ES-I3 (cell line): Measurements from ENCODE around the gene WBP2NL.
"Not testable (repeated sequence)": the region's sequence is repeated elsewhere in the genome, so short reads cannot be mapped to it uniquely, and the experiment has no call there.

Source experiments
- H3K36me3 ChIP-seq: 2 replicates; pipeline ENCODE4 v1.6.1; 2013; ENCODE audit warnings: mild to moderate bottlenecking, low read length, control low read depth, moderate library complexity; ENCODE audit not compliant: insufficient read depth
- H3K4me1 ChIP-seq: 2 replicates; pipeline ENCODE4 v1.6.1; 2013; ENCODE audit warnings: mild to moderate bottlenecking, control low read depth, low read length; ENCODE audit not compliant: insufficient read depth
- H3K9ac ChIP-seq: 2 replicates; pipeline ENCODE4 v1.6.1; 2013; ENCODE audit warnings: low read depth, mild to moderate bottlenecking, low read length, moderate library complexity
- H3K9me3 ChIP-seq: 2 replicates; pipeline ENCODE4 v1.6.1; 2013; ENCODE audit warnings: mild to moderate bottlenecking, low read length, moderate library complexity; ENCODE audit not compliant: control insufficient read depth, insufficient read depth

The WBP2NL gene

GRCh38 chr22:41998361-41999261, at the start of gene WBP2NL:
Gene WBP2NL, plus strand, starts transcription at chr22:41998788. Its CDS starts 31 bp downstream, at chr22:41998819.
- peak within 1 kb of the TSS; percentile 49; the same call in 1 of the 2 replicates for H3K9ac ChIP-seq
- no peaks in the 10 kb centered on the region for H3K4me1 ChIP-seq
- peaks cover 6% of the 10 kb centered on the region; the same call in 1 of the 2 replicates for H3K36me3 ChIP-seq
- no peaks in the 10 kb centered on the region for H3K9me3 ChIP-seq

DNA sequence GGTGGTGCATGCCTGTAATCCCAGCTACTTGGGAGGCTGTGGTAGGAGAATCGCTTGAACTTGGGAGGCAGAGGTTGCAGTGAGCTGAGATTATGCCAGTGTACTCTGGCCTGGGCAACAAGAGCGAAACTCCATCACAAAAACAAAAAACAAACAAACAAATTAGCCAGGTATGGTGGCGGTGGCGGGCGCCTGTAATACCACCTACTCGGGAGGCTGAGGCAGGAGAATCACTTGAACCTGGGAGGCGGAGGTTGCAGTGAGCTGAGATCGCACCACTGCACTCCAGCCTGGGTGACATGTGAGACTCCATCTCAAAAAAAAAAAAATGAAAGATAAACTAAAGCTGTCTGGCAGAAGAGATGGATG, 49.7 kb upstream of the WBP2NL start:
- H3K9ac ChIP-seq, H3K36me3 ChIP-seq, H3K9me3 ChIP-seq, H3K4me1 ChIP-seq: not testable (repeated sequence)

DNA sequence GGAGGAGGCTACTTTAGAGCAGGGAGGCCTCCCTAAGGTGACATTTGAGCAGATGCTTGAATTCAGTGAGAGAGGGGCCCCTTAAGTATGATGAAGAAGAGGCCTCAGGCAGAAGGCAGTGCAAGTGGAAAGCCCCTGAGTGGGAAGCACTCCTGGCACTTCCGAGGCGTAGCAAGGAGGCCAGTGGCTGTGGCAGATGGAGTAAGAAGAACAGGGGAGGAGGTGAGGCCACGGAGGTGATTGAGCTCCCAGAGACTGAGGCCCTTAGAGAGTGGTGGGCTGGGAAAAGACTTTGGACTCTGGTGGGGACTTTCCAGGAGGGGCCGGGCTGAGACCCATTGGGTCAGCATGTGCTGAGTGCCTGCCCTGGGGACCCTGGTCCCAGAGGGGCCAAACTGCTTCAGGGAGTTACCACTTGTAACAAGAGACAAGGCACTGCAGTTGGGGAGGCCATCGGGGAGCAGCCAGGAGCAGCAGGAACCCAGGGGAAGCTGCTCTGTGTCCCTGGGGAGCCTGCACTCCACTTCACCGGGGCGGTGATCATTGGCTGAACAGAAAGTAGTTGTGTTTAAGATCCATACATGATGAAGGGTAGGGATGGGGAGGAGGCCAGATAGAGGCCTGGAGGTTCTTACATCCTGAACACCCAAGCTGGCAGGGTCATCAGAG, 49.2 kb upstream of the WBP2NL start:
- no peak overlapping the region for H3K9ac ChIP-seq
- H3K9me3 ChIP-seq: no peaks in the 10 kb centered on the region
- peaks cover 5% of the 10 kb centered on the region; the same call in 1 of the 2 replicates for H3K4me1 ChIP-seq
- peaks cover 3% of the 10 kb centered on the region; the same call in 1 of the 2 replicates for H3K36me3 ChIP-seq

GRCh38 chr22:41951898-41952474, 46.6 kb upstream of the WBP2NL start, which contains the start of gene SMIM45:
Gene SMIM45, plus strand, starts transcription at chr22:41952150.
- 0 out of 2 replicates have a peak within 1 kb of the TSS, but pooled peaks have one; percentile 8 for H3K9ac ChIP-seq
- peaks cover 3% of the 10 kb centered on the region; the same call in 1 of the 2 replicates for H3K4me1 ChIP-seq
- no peaks in the 10 kb centered on the region for H3K36me3 ChIP-seq
- H3K9me3 ChIP-seq: no peaks in the 10 kb centered on the region; the same call in 1 of the 2 replicates

GRCh38 chr22:41952713-41953112, 45.9 kb upstream of the WBP2NL start:
- Histone ChIP-seq H3K4me1 (peaks cover 3% of the 10 kb centered on the region; the same call in 1 of the 2 replicates), H3K9ac (no peak overlapping the region), H3K36me3 (no peaks in the 10 kb centered on the region), H3K9me3 (no peaks in the 10 kb centered on the region; the same call in 1 of the 2 replicates)

GRCh38 chr22:41957941-41958556, 40.5 kb upstream of the WBP2NL start:
- Histone ChIP-seq H3K36me3 (no peaks in the 10 kb centered on the region; the same call in 1 of the 2 replicates), H3K9me3 (no peaks in the 10 kb centered on the region; the same call in 1 of the 2 replicates), H3K9ac (peak overlapping the region; percentile 38; the same call in 1 of the 2 replicates), H3K4me1 (no peaks in the 10 kb centered on the region; the same call in 1 of the 2 replicates)

DNA sequence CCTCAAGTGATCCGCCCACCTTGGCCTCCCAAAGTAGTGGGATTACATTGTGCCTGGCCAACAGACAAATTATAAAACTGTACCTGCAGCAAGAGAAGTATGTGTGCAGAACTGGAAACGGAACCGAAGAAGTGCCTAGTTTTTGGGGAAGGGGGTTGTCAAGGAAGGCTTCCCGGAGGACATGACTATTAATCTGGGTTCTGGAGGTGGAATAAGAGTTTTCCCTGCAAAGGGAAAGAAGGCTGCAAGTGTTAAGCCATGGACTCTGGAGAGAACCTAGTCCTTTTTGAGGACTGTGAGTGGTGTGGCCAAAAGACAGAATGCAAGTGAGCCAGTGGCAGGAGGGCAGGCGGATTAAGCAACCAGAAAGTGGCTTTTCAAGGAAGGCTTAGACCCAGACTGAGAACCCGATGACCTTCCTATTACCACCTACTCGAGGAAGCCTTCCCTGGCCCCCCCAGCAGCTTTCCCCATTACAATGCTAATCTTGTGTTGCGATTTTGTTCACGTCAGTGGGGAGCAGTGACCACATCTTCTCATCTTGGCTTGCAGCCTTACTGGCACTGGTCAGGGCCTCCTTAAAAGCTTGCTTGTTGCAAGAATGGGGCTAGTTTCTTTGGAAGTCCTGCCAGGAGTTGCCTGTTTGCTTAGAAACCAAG, 35.0 kb upstream of the WBP2NL start:
- Histone ChIP-seq H3K36me3 (no peaks in the 10 kb centered on the region), H3K9ac (no peak overlapping the region), H3K4me1 (peaks cover under 1% of the 10 kb centered on the region; the same call in 1 of the 2 replicates), H3K9me3 (no peaks in the 10 kb centered on the region)

GRCh38 chr22:41964112-41964491, 34.5 kb upstream of the WBP2NL start:
- H3K9me3 ChIP-seq: no peaks in the 10 kb centered on the region
- H3K9ac ChIP-seq: no peak overlapping the region
- H3K36me3 ChIP-seq: no peaks in the 10 kb centered on the region
- H3K4me1 ChIP-seq: peaks cover 6% of the 10 kb centered on the region; the same call in 1 of the 2 replicates

GRCh38 chr22:41966225-41966606, 32.4 kb upstream of the WBP2NL start:
- H3K4me1 ChIP-seq: peaks cover 7% of the 10 kb centered on the region; the same call in 1 of the 2 replicates
- H3K9ac ChIP-seq: no peak overlapping the region
- no peaks in the 10 kb centered on the region for H3K9me3 ChIP-seq
- H3K36me3 ChIP-seq: no peaks in the 10 kb centered on the region

GRCh38 chr22:41966607-41967240, 31.9 kb upstream of the WBP2NL start:
- Histone ChIP-seq H3K9me3 (no peaks in the 10 kb centered on the region), H3K36me3 (no peaks in the 10 kb centered on the region), H3K4me1 (peaks cover 7% of the 10 kb centered on the region; the same call in 1 of the 2 replicates), H3K9ac (no peak overlapping the region)

GRCh38 chr22:41968601-41969000, 30.0 kb upstream of the WBP2NL start:
- Histone ChIP-seq H3K9ac (no peak overlapping the region), H3K36me3 (no peaks in the 10 kb centered on the region), H3K4me1 (peaks cover 7% of the 10 kb centered on the region; the same call in 1 of the 2 replicates), H3K9me3 (no peaks in the 10 kb centered on the region)

DNA sequence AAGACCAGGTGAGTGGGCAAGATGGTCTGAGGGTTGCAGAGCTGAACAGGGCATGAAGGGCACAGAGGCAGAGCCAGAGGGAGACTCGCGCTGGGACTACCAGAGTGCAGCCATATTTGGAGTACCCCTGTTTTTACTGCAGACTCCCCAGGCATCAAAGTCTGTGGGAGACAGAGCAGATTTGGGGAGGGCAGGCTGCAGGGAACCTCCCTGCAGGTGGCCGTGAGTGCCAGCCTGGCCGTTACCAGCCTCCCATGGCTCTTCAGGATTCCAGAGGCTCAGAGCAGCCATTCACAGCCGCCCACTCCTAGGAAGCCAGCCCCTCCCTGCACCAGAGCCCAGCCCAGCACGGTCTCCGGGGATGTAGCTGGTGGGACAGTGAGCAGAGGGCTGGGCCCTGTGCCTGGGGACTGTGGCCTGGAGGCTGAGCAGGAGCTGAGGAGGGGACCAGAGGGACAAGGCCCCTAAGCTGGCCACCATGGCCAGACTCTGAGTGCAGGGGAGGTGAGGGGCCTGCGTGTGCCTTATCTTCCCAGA, 29.4 kb upstream of the WBP2NL start, which contains the start of gene SEPTIN3:
TSS of gene SEPTIN3 (plus strand) at position 334 of the 537 bp plus-strand sequence. CDS start 2,050 bp downstream, outside the sequence.
- Histone ChIP-seq H3K36me3 (no peaks in the 10 kb centered on the region), H3K9me3 (no peaks in the 10 kb centered on the region), H3K9ac (no peak within 1 kb of the TSS), H3K4me1 (peaks cover 7% of the 10 kb centered on the region; the same call in 1 of the 2 replicates)

GRCh38 chr22:41970601-41971000, 28.0 kb upstream of the WBP2NL start:
- Histone ChIP-seq H3K4me1 (peaks cover 7% of the 10 kb centered on the region; the same call in 1 of the 2 replicates), H3K9me3 (no peaks in the 10 kb centered on the region), H3K9ac (no peak overlapping the region), H3K36me3 (no peaks in the 10 kb centered on the region)
